Thoracic aorta (tissue), 2 donors: ENCODE measurements around the gene GREM1. TPM values are rescaled to one million over a fixed set of nuclear protein-coding genes. Genes with fewer than 3 reads are reported as not detected.

ENCODE experiments used
- ATAC-seq: fragments of 150-250 bp; one replicate; pipeline ENCODE4 v1.8.0; 2017; ENCODE audit warnings: low read depth; ENCODE audit not compliant: insufficient number of reproducible peaks, low FRiP score
- DNase-seq: peaks from one replicate; pipeline ENCODE4 v3.0.0-alpha.2; 2020; ENCODE audit warnings: low spot score
- H3K27ac ChIP-seq, 2 donors: fragments of 200-600 bp; sonication (generic); 1 replicate in 1 of 2; 2 replicates in 1 of 2; pipeline ENCODE4 v1.5.1; 2016; ENCODE audit warnings: mild to moderate bottlenecking in 2 of 2, moderate library complexity in 2 of 2
- H3K27me3 ChIP-seq: fragments of 200-600 bp; sonication (generic); replicated peaks from 2 replicates; pipeline ENCODE4 v1.6.0; 2016; ENCODE audit warnings: mild to moderate bottlenecking; ENCODE audit not compliant: insufficient read depth
- H3K36me3 ChIP-seq: fragments of 200-600 bp; sonication (generic); one replicate; pipeline ENCODE4 v1.5.1; 2016
- H3K4me1 ChIP-seq, 2 donors: fragments of 200-600 bp; sonication (generic); 1 replicate in 1 of 2; 2 replicates in 1 of 2; pipeline versions ENCODE4 v1.5.1 to v1.6.0; 2016; ENCODE audit warnings: low read depth in 2 of 2, mild to moderate bottlenecking in 1 of 2; ENCODE audit not compliant: control insufficient read depth in 1 of 2
- H3K4me3 ChIP-seq: fragments of 200-600 bp; sonication (generic); 2 replicates; pipeline ENCODE4 v1.5.1; 2016; ENCODE audit warnings: mild to moderate bottlenecking
- H3K9me3 ChIP-seq: fragments of 200-600 bp; sonication (generic); 2 replicates; pipeline ENCODE4 v1.5.1; 2016
- CTCF ChIP-seq: fragments of 200-600 bp; sonication (generic); IDR thresholded peaks from one replicate; pipeline ENCODE4 v1.5.1; 2019; ENCODE audit warnings: antibody characterized with exemption
- total RNA-seq, 2 donors: library from RNA; depleted of rRNA; stranded (reverse); fragments of >200 nt; gene quantifications; one replicate each; pipeline versions ENCODE4 v1.1.0 to v1.2.3, GENCODE V29; 2016

GREM1 gene
- total RNA-seq, 2 donors from 2014 or later, result 0.42 to 0.95 TPM

DNA sequence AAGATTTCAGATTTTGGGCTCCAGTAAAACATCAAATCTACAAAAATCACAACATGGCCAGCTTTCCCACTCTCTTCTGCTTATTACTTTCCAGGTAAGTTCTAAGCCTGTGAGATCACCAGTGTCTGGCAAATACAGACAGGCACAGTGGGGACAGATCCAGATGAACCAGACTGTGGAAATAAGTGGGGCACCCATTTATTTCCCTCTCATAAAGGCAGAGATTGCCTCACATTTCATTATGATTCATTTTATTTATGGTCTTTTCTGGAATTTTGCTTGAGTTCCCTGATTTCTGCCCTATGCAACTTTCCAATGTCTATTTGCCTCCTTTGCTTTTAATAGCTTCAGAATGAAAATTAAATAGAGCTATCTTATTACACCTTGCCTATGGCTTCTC, 66.8 kb downstream of the GREM1 start:
- H3K4me3 ChIP-seq, result no peak overlapping the region
- no peaks in the 10 kb centered on the region for H3K4me1 ChIP-seq
- ATAC-seq (no peak), DNase-seq (no peak)
- H3K36me3 ChIP-seq, result no peaks in the 10 kb centered on the region
- no peaks in the 10 kb centered on the region for H3K9me3 ChIP-seq
- no peak overlapping the region for H3K27ac ChIP-seq
- no peak for TF ChIP-seq CTCF
- H3K27me3 ChIP-seq, result no peaks in the 10 kb centered on the region

DNA sequence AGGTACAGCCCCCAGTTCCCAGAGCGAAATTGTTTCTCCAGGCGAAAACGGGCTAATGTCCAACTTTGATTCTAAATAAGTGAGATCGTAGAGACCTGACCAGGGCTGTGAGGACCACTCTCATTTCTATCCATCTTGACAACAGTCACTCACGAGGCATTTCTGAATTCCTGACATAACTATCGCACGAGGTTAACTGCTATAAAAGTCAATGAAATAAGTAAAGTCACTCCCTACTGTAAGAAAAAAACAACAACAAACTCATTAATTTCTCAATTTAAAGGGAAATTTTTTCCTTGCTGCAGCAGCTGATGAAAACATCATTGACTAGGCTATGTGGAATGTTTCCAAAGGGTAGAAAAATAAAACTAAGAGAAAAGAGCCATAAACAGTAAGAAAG, 69.1 kb downstream of the GREM1 start:
- H3K4me1 ChIP-seq, result no peaks in the 10 kb centered on the region
- no peak for TF ChIP-seq CTCF

DNA sequence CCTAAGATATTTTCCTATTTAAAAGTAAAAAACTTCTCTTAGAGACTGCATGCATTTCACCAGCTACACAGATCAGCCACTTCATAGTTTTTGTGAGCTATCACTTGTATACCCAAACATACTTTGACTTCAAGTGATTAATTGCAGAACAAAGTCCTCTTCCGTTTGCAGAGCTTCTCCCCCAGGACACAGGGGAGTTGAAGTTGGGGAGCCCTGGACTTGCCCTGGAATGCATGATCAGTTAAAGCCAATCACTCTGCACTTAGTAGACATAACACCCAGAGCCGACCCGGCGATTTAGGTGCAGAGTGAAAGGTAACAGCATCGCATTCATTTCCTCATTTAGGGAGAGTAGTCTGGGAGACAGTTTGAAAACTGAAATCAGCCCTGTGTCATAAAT, 70.1 kb downstream of the GREM1 start:
- Histone ChIP-seq H3K4me3 (no peak overlapping the region), H3K27ac (no peak overlapping the region), H3K27me3 (no peaks in the 10 kb centered on the region), H3K9me3 (no peaks in the 10 kb centered on the region), H3K4me1 (no peaks in the 10 kb centered on the region), H3K36me3 (no peaks in the 10 kb centered on the region)
- ATAC-seq (no peak), DNase-seq (no peak)
- no peak for TF ChIP-seq CTCF

More for the DNA sequence above, 69.1 kb downstream of the GREM1 start:
- ATAC-seq, result no peak
- no peaks in the 10 kb centered on the region for H3K36me3 ChIP-seq
- no peak overlapping the region for H3K27ac ChIP-seq
- no peak overlapping the region for H3K4me3 ChIP-seq
- H3K27me3 ChIP-seq, result no peaks in the 10 kb centered on the region
- DNase-seq, result no peak
- H3K9me3 ChIP-seq, result no peaks in the 10 kb centered on the region

- no peak for ATAC-seq
These were observed 72.7 kb downstream of the GREM1 start for GRCh38 chr15:32790352-32790999.

DNA sequence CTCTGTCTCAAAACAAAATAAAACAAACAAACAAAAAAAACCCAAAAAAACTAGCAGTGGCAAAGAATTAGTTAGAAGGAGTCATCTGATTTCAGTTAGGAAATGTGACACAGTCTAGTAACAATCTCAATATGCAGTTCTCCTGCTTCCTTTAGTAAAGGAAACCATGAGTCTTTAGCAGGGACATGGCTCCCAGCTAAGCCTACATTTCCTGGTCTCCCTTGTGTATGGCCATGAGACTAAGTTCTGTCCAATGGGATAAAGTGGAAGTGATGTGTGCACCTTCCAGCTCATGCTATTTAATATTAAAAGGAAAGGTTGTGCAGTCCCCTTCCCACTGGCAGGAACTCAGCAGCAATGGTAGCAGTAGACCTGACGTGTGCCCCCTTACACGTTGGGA, 74.6 kb downstream of the GREM1 start:
- Histone ChIP-seq H3K4me3 (no peak overlapping the region), H3K36me3 (no peaks in the 10 kb centered on the region), H3K9me3 (no peaks in the 10 kb centered on the region), H3K27ac (no peak overlapping the region), H3K27me3 (no peaks in the 10 kb centered on the region), H3K4me1 (no peaks in the 10 kb centered on the region)
- no peak for DNase-seq
- no peak for TF ChIP-seq CTCF
- ATAC-seq, result no peak

More at GRCh38 chr15:32790352-32790999, 72.7 kb downstream of the GREM1 start:
- Histone ChIP-seq H3K4me3 (no peak overlapping the region), H3K27me3 (no peaks in the 10 kb centered on the region), H3K27ac (no peak overlapping the region), H3K9me3 (no peaks in the 10 kb centered on the region), H3K36me3 (no peaks in the 10 kb centered on the region), H3K4me1 (no peaks in the 10 kb centered on the region)
- no peak for TF ChIP-seq CTCF
- no peak for DNase-seq

Other genes starting within 250 kb of the GREM1 start
- gene GOLGA8N, start 124.5 kb upstream of the GREM1 start, total RNA-seq, result 10 to 100 TPM; 21.2 to 36.8 TPM
- gene ARHGAP11A, start 102.5 kb upstream of the GREM1 start, total RNA-seq, result under 1 TPM; 0.68 to 0.92 TPM
- gene SCG5, start 76.3 kb upstream of the GREM1 start, total RNA-seq, result 1 to 10 TPM; 2.4 to 3.3 TPM